GM10248 (cell line): Measurements from ENCODE around the gene CLIP4.

ENCODE experiments used
- CTCF ChIA-PET: fragments of 300-600 bp; sonication (Branson Sonifier 250); formaldehyde crosslinking; extraction: SDS; loops from one replicate; lab custom pipeline; 2021; ENCODE audit warnings: antibody characterized with exemption; lab: Yijun Ruan, JAX
- POLR2A ChIA-PET: fragments of 350-650 bp; sonication (Branson Sonifier 250); formaldehyde crosslinking; extraction: SDS; loops from one replicate; lab custom pipeline; 2020; ENCODE audit warnings: antibody characterized with exemption; lab: Yijun Ruan, JAX
- DNase-seq: peaks from one replicate; pipeline ENCODE4 v3.0.0; 2012; ENCODE audit errors: extremely low spot score
- TF ChIP-seq, protein P1 (sequence below): IDR thresholded peaks from 2 replicates; pipeline ENCODE4 v1.5.1; 2012; ENCODE audit warnings: mild to moderate bottlenecking, low read depth; ENCODE audit errors: extremely low read depth, missing control alignments, control extremely low read depth

Gene CLIP4

DNA sequence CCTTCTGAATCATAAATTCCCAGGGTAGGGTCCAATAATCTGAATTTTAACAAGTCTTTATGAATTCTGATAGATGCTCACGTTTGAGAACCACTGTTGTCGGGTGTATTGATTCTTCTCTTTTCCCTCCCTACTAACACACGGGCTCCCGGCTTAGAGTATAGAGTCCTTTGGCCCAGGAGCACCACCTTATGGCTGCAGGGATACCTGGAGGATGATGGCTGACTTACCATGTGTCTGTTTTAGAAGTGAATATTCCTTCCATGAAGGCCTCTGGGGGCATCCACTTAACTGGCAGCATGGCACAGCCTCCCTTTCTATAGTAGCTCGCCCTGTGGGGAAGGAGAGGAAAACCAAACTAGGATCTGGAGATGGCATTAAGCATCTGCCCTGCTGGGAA is 91.7 kb downstream of the CLIP4 start:
- ChIA-PET POLR2A (no interaction called here), CTCF (interaction anchor here (1.0 kb wide), 1 partner anchor 251 kb away, joined by 3 read pairs; no protein-coding TSS in a partner anchor)
- TF ChIP-seq, protein P1, sequence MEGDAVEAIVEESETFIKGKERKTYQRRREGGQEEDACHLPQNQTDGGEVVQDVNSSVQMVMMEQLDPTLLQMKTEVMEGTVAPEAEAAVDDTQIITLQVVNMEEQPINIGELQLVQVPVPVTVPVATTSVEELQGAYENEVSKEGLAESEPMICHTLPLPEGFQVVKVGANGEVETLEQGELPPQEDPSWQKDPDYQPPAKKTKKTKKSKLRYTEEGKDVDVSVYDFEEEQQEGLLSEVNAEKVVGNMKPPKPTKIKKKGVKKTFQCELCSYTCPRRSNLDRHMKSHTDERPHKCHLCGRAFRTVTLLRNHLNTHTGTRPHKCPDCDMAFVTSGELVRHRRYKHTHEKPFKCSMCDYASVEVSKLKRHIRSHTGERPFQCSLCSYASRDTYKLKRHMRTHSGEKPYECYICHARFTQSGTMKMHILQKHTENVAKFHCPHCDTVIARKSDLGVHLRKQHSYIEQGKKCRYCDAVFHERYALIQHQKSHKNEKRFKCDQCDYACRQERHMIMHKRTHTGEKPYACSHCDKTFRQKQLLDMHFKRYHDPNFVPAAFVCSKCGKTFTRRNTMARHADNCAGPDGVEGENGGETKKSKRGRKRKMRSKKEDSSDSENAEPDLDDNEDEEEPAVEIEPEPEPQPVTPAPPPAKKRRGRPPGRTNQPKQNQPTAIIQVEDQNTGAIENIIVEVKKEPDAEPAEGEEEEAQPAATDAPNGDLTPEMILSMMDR = no peak
- DNase-seq = no peak

DNA sequence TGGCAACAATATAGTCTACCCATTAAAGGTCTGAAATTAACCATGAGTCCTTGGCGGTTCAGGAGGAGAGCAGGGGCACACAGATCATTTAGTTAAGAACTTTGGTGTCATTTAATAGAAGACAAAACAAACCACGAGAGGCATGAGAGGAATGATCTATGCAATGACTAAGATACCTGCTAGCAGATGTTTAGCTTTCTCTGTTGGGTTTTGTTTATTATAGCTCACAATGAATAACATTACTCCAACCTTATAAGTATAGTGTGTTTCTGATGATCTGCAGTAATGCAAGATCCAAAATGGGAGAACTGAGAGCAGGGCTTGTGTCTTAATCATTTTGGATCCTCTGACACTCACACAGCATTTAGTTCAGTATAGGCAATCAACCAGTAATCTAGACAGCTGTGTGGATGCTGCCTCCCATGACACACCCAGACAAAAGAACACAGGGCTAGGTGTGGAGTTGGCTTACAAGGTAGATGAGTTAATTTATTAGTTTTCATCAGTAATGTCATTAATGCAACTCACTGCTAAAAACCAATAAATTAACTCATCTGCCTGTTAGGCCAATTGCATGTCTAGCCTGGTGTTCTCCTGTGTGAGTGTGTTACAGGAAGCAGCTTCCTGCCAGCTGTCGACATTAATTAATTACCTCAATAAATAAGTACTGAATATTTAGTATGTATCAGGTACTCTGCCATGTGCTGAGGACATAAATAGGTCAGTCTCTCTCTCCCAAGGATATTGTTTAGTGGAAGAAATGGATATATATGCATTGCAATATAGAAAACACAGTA is 92.3 kb downstream of the CLIP4 start:
- POLR2A ChIA-PET = no interaction called here
- no peak for DNase-seq
- CTCF ChIA-PET = interaction anchor here (1.0 to 1.3 kb wide), 3 partner anchors 12 to 252 kb away, joined by 3 read pairs; no protein-coding TSS in a partner anchor
- TF ChIP-seq, protein P1 = no peak

DNA sequence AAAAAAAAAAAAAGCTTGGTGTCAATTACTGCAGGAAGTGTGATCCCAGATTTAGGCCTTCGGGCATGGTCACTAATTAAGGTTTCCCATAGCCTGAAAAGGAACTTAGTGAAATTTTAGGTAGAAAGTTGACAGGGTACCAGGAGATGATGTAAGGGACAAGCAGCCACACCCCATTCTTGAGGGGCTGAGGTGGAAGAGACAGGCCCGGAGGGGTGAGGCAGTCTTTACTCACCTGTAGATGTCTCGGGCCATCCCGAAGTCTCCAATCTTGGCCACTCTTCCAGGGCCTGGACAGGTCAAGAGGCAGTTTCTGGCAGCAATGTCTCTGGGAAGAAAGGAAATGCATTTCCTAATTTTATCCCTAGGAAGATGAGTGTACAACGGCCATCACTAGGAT is 94.3 kb downstream of the CLIP4 start:
- ChIA-PET CTCF (no interaction called here), POLR2A (no interaction called here)
- no peak for DNase-seq
- TF ChIP-seq, protein P1 = no peak

DNA sequence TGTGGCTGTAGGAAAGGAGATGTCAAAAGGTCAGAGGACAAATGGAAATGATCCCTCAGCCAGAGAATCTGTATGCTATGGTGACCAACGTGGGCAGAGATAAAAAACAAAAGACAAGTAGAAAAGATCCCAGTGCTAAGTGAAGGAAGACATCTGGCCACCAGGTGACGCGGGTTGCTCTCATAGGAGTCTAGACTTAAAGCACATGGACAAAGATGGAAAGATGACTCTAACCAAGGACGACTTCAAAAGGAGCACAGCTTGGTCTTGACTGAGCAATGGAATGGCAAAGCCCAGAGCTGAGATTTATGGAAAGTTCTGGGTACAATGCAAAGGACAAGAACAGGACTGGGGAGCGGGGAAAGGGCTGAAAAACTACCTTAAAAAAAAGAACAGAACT is 96.8 kb downstream of the CLIP4 start:
- CTCF ChIA-PET = interaction anchor here (1.1 to 1.7 kb wide), 2 partner anchors 12 to 29 kb away, joined by 4 read pairs; no protein-coding TSS in a partner anchor
- TF ChIP-seq, protein P1 = no peak
- POLR2A ChIA-PET = no interaction called here
- DNase-seq = no peak

DNA sequence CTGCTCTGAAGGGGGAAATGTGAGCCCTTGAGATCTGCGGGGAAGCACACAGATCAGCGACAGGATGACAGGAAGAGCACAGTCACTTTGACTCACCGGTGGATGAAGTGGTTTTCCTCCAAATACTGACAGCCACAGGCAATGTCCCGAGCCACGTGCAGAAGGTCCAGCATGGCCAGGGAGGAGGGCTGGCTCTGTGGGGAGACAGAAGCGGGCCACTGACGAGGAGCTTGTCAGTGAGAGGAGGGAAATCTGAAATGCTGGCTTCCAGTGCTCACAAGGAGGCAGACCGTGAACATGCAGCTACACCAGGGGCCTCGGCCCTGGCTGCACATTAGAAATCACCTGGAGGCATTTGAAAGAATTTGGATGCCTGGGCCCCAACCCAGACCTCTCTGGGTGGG is 98.7 kb downstream of the CLIP4 start:
- DNase-seq = no peak
- TF ChIP-seq, protein P1 = no peak
- CTCF ChIA-PET = interaction anchor here (0.8 to 1.5 kb wide), 3 partner anchors 11 to 25 kb away, joined by 3 read pairs; no protein-coding TSS in a partner anchor
- POLR2A ChIA-PET = no interaction called here

DNA sequence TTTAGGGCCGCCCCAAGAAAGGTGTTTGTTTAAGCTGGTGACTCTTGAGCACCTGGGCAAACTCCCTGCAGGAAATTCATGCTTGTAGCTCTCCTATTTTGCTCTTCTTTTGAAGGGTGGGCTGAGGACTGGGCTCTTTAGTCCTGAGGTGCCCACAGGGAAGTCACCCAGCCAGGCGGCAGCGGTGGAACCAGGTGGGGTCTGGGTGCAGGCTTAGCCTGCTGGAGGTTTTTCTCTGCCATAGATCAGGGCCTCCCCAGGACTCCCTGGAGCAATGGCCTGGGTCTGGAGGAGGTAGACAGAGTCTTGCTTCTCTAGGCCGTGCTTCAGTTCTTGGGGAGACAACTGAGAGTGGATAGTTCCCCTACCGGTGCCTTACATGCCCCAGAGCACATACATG is 99.9 kb downstream of the CLIP4 start:
- ChIA-PET CTCF (interaction anchor here (2.1 kb wide), 1 partner anchor 9 kb away, joined by 6 read pairs; no protein-coding TSS in a partner anchor), POLR2A (no interaction called here)
- no peak for DNase-seq
- TF ChIP-seq, protein P1 = no peak
